GM18519 (cell line): ENCODE data around the gene CEBPZOS.
"Not testable (repeated sequence)": the region's sequence is repeated elsewhere in the genome, so short reads cannot be mapped to it uniquely, and the experiment has no call there.

Experiments
- ATAC-seq: cut with Tn5 transposase; IDR thresholded peaks from one replicate; pipeline ENCODE4 v1.9.1; 2021; ENCODE audit warnings: mild to moderate bottlenecking, moderate library complexity; ENCODE audit not compliant: unreplicated experiment, low FRiP score

Gene CEBPZOS

DNA sequence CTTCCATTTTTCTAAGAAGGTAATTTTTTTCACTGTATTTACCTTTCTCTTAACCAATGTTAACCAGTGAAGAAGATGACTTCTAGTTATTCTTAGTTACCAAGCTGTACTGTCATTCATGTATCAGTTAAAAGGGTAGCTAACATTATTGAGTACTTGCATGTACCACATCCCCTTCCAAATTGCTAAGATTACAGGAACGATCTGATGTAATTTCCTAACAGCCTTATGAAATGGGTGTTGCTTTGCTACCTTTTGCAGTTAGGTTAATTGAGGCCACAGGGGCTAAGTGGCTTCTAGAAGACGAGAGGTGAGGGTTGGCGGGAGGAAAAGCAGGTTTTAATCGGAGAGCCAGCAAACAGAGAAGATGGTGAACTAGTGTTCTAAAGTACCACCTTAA, 6.0 kb upstream of the CEBPZOS start:
- no peak for ATAC-seq

DNA sequence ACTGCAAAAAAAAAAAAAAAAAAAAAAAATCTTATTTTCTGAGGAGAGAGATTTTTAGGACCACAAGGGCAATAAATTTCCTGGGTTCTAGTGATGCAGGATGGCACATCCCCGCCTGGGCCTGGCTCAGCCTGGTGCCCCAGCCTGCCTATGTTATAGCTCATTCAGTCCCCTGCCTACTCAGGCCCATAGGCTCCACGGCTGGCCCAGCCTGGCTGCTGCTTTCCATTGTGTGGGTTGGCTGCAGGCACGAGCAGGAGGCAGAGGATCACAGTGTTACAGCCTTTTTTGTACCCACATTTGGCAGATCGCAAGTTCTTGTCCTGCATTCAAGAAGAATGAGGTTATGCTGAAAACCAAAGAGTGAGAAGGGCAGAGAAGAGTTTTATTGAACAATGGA, 5.0 kb upstream of the CEBPZOS start:
- no peak for ATAC-seq

DNA sequence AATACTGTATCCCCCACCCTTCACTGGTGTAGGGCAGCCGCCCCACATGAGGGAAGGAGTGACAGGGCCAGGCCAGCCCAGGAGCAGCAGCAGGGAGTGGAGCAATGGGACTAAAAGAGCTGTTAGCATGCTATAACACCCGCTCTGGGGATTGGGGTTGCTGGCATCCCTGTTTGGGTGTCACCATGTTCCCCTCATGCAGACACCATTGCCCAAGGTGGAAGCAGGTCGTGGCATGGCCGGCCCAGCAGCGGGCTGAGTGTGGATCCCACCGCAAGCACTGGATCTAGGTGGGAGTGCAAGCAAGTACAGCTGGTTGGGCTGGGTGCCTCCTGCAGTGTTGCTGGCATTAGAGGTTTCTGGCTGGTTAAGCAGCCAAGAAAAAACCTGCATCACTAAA, 4.5 kb upstream of the CEBPZOS start:
- no peak for ATAC-seq

DNA sequence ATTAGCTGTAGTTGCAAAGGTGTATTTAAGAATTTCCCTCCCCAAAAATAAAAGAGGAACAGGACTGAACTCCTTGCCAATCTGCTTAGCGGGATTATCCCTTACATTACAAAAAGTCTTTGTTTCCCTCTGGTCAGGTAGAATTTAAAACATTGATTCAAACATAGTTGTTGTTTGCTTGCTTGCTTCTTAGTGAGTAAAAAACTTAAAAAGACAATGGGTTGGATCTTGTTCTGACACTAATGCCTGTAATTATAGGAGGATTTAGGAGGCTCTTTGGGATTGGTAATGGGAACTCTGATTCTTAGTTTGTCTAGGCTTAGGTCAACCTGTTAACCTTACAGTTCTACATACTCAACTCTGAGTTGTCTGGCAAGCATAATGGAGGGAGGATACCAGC, 3.7 kb upstream of the CEBPZOS start:
- ATAC-seq: no peak

DNA sequence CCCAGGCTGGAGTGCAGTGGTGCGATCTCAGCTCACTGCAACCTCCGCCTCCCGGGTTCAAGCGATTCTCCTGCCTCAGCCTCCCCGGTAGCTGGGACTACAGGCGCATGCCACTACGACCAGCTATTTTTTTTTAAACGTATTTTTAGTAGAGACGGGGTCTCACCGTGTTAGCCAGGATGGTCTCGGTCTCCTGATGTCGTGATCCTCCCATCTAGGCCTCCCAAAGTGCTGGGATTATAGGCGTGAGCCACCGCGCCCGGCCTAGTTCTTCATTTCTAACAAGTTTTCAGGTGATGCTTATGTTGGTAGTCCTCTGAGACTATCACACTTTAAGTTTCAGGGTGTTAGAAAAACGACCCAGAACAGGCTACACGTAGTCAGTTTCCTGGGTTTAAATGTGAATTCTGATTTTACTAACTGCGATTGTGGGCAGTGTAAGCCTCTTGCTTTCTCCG, 405 bp upstream of the CEBPZOS start:
- ATAC-seq: not testable (repeated sequence)

DNA sequence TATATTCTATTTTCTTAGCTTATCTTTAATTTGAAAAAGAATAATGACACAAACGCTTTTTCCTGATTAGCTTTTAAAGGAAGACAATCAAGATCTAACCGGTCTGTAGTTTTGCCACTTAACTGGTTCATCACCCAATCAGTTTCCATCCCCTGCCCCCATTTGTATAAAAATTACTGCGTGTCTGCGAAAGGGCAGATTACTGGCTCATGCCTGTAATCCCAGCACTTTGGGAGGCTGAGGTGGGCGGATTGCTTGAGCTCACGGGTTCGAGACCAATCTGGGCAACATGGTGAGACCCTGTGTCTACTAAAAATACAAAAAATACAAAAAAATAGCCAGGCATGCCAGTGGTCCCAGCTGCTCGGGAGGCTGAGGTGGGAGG, 2.4 kb downstream of the CEBPZOS start:
- no peak for ATAC-seq

DNA sequence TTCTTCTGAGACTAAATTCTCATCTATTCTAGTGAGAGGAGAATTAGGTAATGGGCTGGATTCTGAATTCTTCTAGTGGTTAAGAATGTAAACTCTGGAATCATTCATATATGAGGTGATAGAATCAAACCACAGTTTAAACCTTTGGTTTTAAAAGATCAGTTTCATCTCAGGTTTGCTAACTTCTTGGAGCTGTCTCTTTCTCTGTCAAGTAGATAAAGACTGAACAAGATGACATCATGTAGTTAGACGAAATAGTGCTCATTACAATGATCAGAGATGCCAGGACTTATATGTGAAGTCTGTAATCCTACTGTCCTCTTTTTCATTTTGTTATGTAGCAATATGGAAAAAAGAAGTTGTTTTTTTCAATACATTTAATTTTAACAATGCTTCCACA, 4.9 kb downstream of the CEBPZOS start:
- no peak for ATAC-seq

DNA sequence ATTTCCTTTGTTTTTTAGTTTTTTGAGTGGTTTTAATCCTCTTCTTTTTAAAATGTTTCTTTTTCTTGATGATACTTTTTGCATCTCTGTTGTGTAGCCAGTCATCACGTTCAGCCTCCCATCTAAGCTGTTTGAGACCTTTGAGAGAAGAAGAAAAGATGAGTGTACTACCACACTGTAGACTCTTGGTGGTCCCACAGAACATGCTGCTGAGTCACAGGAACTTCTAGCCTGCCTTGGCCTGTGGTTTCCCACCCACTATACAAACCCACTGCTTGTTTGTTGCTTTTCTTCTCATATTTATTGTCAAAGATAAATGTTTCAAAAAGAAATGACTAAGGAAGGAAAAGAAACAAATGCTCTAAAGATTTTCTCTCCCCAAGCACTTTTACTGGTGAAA, 5.5 kb downstream of the CEBPZOS start:
- no peak for ATAC-seq

DNA sequence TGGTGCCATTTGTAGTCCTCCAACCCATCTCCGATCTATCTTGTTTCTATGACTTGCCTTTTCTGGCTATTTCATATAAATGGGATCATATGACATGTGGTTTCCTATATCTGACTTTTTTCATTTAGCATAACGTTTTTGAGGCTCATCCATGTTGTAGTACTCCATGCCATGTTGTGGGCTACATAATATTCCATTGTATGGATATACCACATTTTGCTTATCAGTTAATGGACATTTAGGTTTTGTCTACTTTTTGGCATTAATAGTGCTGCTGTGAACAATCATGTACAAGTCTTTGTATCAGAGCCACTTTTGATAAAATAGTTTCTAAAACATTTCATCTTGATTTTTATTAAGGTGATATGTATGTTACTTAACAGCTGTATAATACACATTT, 7.4 kb downstream of the CEBPZOS start:
- no peak for ATAC-seq

DNA sequence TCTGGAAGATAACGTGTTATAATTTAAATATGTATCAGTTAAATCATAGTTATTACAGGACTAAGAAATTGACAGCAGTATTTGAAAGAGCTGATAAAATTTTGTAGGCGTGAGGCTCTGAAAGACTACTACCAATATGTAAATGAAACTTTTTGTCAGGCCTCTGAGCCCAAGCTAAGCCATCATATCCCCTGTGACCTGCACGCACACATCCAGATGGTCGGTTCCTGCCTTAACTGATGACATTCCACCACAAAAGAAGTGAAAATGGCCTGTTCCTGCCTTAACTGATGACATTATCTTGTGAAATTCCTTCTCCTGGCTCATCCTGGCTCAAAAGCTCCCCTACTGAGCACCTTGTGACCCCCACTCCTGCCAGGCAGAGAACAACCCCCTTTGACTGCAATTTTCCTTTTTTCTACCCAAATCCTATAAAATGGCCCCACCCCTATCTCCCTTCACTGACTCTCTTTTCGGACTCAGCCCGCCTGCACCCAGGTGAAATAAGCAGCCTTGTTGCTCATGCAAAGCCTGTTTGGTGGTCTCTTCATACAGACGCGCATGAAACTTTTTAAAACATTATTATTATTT, 8.9 kb downstream of the CEBPZOS start:
- ATAC-seq: not testable (repeated sequence)

DNA sequence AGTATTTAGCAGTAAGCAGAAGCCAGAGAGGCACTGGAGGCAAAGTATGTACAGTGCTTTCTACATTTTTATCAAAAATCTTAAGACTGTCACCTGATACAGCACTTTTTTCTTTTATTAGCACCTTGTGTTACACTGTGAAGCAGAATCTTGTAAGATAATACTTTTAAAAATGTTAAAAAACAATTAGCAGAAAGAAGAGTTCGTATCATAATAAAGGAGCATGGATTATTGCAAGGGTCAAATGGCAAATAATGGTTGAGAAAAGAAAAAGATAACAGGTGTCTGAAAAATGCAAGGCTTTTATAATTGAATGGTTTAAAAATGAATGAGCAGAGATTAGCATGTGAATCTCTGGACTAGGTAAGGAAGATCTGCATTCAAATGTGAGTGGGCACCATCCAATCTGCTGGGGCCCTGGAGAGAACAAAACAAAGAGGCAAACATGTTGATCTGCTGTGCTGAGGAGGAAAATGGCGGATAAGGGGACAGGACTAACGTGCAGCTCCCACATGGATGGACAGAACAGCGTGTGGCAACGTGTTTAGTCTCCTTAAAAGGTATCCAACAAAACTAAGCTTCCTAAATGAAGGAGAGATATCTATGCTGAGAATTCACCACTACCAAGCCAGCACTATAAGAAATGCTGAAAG, 9.5 kb downstream of the CEBPZOS start:
- no peak for ATAC-seq

DNA sequence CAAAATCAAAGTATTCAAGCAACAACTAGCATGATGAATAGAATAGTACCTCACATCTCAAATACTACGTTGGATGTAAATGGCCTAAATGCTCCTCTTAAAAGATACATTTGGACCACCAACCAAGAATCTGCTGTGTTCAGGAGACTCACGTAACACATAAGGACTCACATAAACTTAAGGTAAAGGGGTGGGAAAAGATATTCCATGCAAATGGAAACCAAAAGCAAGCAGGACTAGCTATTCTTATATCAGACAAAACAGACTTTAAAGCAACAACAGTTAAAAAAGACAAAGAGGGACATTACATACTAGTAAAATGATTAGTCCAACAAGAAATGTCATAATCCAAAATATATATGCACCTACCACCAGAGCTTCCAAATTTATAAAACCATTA, 10.5 kb downstream of the CEBPZOS start:
- ATAC-seq: not testable (repeated sequence)

DNA sequence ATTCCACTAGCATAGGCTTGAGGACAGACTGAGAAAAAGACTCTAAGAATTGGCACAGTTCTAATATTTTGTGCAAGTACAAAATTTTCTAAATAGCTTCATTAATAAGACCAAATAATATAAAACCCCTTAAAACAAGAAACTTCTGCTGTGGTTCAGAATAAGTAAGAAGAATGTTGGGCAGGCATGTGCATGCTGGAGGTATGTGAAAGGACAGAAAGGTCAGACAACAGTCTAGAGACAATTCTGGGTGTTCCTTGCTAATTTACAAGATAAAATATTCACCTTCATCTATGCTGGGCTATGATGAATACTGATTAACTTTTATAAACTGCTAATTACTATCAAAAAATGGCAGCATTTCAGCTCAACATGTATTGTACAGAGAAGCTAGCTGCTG, 14.9 kb downstream of the CEBPZOS start:
- ATAC-seq: no peak

DNA sequence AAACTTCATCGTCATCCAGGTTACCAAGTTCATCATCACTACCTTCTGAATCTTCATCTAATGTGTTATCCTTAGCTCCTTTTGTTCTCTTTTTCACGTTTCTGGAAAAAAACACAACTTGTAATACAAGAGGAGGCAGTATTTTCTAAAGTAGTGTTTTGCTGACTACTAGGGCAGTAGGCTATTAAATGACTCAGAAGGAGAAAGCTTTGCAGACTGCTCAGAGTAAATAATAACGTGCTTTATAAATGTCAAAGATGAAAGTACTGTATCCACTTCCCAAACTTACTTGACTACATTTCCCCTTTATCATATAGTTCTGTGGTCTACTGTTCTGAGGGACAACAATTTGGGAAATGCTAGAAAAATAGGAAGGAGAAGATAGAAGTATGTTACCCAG, 15.6 kb downstream of the CEBPZOS start:
- no peak for ATAC-seq

DNA sequence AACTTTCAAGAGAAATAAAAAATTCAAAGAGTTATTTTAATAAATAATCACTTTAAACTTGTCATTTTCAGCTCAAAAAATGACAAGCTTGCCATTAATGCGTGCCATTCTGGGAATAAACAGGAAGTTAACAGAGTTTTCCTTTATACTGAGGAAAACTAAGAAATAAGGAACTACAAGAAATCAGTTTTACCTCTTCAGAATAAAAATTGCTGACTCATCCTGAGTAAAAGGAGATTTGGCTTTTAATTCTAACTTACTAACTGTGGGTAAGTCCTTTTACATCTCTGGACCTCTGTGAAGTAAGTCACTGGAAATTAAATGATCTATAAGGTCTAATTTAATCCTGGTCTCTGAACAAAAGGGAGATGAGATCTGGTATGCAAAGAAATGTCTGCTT, 19.0 kb downstream of the CEBPZOS start:
- no peak for ATAC-seq

DNA sequence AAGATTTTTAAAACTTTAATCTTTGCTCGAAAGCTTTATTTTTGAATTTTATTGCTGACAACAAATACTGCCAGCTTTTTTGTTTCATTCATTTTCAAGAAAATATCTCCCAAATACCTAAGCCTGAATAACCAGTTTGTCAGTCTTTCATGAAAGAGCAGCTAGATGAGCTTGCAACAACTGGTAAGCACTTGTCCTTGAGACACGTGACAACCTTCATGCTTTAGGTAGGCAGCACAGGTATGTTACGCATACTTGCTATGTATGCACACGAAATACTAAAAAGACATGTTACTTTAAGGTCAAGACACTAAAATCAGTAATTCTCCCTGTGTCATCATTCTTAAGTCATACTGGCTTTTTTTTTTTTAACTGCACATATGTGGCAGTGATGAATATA, 22.8 kb downstream of the CEBPZOS start:
- ATAC-seq: no peak

DNA sequence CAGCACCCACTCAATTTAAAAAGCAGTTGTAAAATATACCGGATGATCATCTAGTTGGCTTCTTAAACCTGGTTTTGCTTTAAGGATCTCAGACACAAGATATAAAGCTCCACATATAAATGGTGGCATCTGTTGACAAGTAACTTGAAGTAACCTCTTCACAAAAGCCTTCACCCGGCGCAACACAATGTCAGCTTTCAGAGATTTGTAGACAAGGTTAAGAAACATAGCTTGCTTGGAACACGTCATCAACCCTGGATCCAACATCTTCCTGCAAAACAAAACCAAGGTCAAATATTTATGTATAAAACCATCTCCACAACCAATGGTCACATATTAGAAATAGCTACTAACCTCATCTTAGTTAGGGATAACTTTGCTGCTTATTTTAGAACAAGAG, 26.8 kb downstream of the CEBPZOS start:
- ATAC-seq: no peak

DNA sequence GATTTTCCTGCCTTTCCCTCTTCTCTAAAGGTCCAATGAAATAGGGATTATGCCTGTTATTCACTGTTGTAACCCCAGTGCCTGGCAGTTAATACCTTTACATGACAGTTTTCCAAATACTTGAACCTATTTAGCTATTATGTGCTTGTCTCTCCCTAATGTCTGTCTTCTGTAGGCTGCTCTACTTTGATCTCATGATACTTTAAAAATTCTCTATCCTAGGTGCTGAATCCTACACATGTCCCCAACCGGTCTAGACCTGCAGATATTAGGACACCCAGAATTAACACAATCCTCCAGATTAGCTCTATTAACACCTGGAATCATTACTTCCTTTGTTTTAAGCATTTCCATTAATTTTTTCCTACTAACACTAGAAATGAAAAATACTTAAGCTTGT, 27.8 kb downstream of the CEBPZOS start:
- no peak for ATAC-seq

DNA sequence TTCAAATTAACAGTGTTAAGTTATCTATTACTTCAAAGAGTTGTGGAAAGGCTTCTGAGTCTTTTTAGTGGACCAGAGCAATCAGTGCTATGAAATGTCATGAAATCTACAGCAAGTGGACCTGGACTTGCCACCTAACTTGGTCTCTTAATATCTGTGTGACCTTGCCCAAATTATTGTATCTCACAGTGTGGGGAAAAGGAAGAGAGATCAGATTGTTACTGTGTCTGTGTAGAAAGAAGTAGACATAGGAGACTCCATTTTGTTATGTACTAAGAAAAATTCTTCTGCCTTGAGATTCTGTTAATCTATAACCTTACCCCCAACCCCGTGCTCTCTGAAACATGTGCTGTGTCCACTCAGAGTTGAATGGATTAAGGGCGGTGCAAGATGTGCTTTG, 28.8 kb downstream of the CEBPZOS start:
- ATAC-seq: not testable (repeated sequence)

DNA sequence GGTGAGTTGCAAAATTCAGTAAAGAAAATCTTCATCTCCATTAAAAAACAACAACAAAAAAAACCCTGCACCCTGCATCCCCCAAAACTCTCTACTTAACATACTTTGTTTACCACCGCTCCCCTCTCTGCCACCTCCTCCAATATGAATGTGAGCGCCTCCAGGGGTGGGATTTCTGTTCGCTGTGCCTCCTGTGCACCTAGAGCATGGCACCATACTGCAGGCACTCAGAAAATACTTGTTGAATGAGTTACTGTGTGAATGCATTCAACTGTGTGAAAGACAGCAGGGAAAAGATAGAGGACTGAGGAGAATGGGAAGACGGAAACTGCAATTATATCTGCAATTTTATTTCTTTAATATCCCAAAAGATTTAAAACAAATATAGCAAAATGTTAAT, 30.6 kb downstream of the CEBPZOS start:
- ATAC-seq: no peak

DNA sequence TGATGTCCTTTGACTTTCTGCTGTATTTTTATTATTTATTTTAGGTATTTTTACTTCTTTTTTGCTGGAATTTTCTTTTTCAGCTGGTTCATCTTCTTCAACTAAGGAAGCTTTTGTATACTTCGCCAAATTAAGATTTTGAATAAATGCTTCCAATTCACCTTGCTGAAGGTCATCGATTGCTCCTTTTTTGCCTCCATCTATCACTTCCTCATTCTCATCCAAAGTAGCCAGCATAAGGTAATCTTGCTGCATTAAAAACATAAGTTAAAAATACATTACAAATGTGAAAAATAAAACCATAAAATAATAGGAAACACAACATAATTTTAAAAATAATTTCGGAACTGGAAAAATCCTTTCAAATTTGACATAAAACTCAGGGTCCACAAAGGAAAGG, 32.5 kb downstream of the CEBPZOS start:
- ATAC-seq: no peak

DNA sequence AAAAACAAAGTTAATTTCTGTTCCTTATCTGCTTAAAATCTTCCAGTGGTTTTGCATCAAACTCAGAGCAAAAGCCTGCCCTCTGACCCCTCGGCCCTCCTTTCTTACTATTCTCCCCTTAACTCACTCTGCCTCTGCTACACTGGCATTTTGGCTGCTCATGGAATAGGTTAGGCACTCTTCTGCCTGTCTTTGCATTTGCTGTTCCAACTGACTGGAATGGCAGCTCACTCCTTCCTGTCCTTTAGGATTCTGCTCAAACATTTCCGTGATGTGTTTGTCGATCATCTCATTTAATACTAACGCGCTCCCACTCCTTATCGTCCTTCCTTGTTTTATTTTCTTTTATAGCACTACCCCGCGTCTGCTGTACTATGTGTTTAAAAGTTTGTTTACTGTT, 34.3 kb downstream of the CEBPZOS start:
- ATAC-seq: no peak
